NOMO-1 (cell line): ENCODE results near the gene BBS2.
"Not testable (repeated sequence)": the region's sequence is repeated elsewhere in the genome, so short reads cannot be mapped to it uniquely, and the experiment has no call there.

Source experiments
- DNase-seq, 2 experiments: peaks; one replicate each; lab custom pipeline; 2025; ENCODE audit not compliant: unreplicated experiment in 2 of 2; lab: John Stamatoyannopoulos, UW

The BBS2 gene

DNA sequence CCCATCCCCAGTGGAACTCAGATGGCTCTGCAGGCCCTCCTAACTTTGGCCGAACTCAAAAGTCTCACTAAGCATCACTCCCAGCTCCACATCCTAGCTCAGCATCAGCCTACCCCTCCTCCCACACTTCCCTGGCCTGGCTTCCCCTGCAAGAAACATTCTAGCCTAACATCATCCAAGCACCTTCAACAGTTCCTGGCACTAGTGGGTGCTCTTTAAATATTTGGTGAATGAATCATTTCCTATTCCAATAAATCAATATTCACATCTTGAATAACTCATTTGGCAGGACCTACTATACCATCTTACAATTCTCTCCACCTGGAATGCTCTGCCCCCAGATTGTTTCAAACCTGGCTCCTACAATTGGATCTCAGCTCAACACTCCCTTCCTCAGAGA is 11.0 kb upstream of the BBS2 start:
- DNase-seq = no peak

- DNase-seq = no peak
These were observed 5.4 kb upstream of the BBS2 start for GRCh38 chr16:56525236-56525635.

- DNase-seq = no peak
These were observed 390 bp upstream of the BBS2 start for GRCh38 chr16:56520251-56520577.

GRCh38 chr16:56518425-56518824 is 1.4 kb downstream of the BBS2 start:
- no peak for DNase-seq

DNA sequence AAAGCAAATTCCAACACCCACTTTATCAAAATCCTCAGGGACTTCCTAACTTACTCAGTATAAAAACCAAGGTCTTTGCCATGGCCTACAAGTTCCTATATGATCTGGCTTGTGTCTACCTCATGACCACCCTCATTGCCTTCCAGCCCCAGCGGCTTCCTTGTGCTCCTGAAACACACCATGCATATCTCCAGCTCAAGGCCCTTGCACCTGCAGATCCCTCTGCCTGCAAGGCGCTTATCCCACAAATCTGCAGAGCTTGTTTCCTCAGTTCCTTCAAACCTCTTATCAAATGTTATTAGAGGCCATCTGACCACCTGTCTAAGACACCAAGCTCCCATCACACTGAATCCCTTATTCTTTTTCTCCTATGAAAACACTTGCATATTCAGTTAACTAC is 2.6 kb downstream of the BBS2 start:
- DNase-seq = no peak

GRCh38 chr16:56515665-56516064 is 4.2 kb downstream of the BBS2 start:
- no peak for DNase-seq

DNA sequence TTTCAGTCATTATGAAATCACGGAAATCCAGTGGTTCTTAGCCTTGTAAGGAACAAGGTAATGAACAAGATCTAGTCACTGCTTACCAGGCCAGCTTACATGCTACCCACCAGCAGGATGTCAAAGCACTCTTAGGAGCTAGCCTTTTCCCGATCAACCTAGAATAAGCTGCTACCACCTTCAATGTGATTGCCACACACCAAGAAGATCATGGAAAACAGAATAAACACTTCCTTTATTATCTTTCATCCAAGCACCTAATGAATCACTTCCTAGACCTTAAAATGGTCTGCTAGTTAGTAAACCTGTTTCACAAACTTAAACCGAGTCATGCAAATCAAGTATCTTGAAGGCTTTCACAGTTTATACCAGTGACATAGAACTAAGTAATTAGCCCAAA is 5.0 kb downstream of the BBS2 start:
- DNase-seq = no peak

DNA sequence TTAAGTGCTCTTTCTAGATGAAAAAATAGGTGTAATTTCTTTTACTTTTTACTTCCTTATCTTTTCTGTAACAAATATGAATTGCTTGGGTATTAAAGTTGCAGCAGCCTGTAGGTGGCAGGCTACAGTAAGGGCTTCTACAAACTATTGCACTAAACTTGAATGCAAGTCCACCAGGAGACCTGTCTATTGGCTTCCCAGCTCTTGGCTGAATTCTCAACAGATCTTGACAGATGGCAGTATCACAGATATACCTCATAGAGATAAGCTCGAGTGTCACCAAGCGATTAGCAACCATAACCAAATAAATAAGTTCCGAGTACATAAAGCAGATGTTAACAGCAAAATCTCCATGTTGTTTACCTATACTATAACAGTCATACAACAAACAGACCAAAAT is 5.9 kb downstream of the BBS2 start:
- peak; percentile 33 to 70 for DNase-seq

GRCh38 chr16:56513091-56513490 is 6.7 kb downstream of the BBS2 start:
- DNase-seq = no peak

- DNase-seq = no peak
These were observed 7.8 kb downstream of the BBS2 start for GRCh38 chr16:56512025-56512424.

GRCh38 chr16:56510544-56510943 is 9.3 kb downstream of the BBS2 start:
- DNase-seq = no peak

DNA sequence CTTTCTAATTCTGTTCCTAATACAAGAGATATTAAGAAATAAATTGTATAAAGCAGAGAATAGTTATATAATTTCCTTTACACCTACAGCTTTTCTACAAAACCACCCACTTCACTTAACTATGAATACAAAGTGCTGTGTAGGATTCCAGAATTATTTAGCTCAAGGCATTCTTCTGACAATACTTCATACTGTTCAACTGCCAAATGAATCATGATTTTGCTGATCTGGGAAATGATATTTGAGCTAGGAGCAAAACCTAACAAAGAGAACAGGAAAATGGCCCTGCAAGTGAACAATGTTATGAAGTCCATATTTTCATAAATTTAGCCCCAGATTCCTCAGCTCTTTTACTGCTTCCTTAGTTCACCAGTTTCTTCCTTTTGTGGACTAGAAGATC is 12.9 kb downstream of the BBS2 start:
- DNase-seq = no peak

GRCh38 chr16:56505181-56505580 is 14.6 kb downstream of the BBS2 start:
- no peak for DNase-seq

GRCh38 chr16:56493815-56494214 is 26.0 kb downstream of the BBS2 start:
- no peak for DNase-seq

GRCh38 chr16:56493126-56493525 is 26.7 kb downstream of the BBS2 start:
- DNase-seq = no peak

DNA sequence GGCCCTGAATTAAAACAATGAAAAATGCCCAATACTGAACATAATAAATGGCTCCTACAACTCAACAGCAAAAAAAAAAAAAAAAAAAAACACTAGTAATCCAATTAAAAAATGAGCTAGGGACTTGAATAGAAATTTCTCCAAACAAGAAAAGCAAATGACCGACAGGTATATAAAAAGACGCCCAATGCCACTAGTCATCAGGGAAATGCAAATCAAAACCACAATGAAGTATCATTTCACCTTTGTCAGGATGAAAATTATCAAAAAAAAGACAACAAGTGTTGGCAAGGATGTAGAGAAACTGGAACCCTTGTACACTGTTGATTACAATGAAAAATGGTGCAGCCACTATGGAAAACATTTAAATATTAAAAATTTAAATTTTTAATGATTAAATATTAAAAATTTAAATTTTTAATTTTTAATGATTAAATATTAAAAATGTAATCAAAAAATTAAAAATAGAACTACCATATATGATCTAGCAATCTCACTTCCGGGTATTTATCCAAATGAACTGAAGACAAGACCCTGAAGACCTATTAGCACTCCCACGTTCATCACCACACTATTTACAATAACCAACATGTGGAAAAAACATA is 28.1 kb downstream of the BBS2 start:
- DNase-seq = no peak

- not testable (repeated sequence) for DNase-seq
These were observed 31.0 kb downstream of the BBS2 start for GRCh38 chr16:56488868-56489267.

DNA sequence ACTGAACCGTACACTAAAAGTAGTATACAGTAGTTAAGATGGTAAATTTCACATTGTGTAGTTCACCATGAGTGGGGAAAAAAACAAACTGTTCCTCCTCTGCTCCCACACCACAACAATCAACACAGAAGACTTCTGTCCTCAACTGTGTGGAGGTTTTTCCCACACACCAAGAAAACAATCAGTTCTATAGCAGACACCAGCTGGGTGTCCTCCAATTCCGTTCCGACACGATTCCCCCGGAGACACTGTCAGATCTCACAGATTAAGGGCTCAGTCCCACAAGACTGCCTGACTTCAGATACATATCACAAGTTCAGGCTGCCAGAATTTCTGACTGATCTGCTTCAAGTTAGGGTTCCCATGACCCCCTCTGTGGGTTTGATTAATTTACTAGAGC is 31.8 kb downstream of the BBS2 start:
- no peak for DNase-seq

DNA sequence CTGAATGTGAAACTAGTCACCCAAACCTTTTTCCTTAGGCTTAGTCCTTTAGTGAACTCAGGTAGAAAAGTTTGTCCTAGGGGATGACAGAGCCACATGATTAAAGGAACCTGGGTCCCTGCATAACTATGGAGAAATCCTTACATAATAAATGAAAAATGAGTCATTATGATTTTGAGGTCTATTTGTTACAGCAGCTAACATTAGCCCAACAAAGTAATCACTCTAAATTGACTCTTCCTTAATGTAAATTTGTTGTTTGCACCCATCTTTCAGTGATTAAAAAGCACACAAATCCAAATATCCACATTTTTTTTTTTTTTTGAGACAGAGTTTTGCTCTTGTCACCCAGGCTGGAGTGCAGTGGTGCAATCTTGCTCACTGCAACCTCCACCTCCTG is 36.4 kb downstream of the BBS2 start:
- no peak for DNase-seq

- no peak for DNase-seq
These were observed 37.1 kb downstream of the BBS2 start for GRCh38 chr16:56482683-56483236.

GRCh38 chr16:56481468-56482122 is 38.2 kb downstream of the BBS2 start:
- no peak for DNase-seq

DNA sequence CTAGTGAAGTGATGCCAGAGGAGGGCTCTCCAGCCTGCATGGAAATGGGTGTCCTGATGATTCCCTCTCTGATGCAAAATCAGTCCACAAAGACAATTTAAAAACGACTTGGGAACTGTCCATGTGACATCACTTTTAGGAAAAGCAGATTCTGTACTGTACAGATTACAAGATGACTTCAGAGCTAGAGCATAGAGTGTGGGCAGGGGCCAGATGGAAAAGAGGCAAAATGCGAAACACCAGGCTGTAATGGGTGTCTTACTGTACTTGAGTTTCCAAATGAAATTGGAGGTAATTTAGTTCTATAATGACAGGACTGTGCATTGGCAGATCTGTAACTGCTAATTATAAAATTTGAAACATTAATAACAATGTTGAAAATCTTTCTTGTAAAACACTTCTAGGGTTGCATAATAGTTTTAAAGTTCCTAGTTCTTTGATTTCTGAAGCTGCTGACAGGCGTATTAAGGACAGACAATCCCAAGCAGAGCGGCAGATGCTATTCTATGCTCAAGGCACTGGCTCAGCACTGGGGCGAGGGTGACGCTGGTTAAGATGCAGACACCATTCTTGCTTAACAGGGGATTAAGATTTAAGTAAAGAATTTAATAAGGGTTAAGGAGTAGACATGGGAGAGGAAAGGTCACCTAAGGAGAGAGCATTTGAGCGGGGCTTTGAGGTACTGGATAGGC is 38.9 kb downstream of the BBS2 start:
- DNase-seq = no peak
